GM23248 (cell line): ENCODE data around the gene RPGRIP1L. TPM values are rescaled to one million over a fixed set of nuclear protein-coding genes. Genes with fewer than 3 reads are reported as not detected.

ENCODE experiments used
- DNase-seq: peaks from one replicate; pipeline ENCODE4 v3.0.0-alpha.2; 2015
- H2AFZ ChIP-seq: fragments of 200-600 bp; sonication (generic); 2 replicates; pipeline ENCODE4 v1.6.1; 2016; ENCODE audit warnings: antibody characterized with exemption
- H3F3A ChIP-seq: fragments of 200-600 bp; sonication (generic); 2 replicates; pipeline ENCODE4 v1.6.1; 2016; ENCODE audit warnings: mild to moderate bottlenecking, antibody characterized with exemption, mixed run types; ENCODE audit not compliant: insufficient read depth
- H3K27ac ChIP-seq: fragments of 200-600 bp; sonication (generic); 2 replicates; pipeline ENCODE4 v1.5.1; 2016; ENCODE audit warnings: mild to moderate bottlenecking
- H3K27me3 ChIP-seq: fragments of 200-600 bp; sonication (generic); replicated peaks from 2 replicates; pipeline ENCODE4 v1.6.1; 2016; ENCODE audit warnings: mild to moderate bottlenecking; ENCODE audit not compliant: insufficient read depth
- H3K36me3 ChIP-seq: fragments of 200-600 bp; sonication (generic); 2 replicates; pipeline ENCODE4 v1.6.1; 2016; ENCODE audit warnings: low read depth, mild to moderate bottlenecking
- H3K4me1 ChIP-seq: fragments of 200-600 bp; sonication (generic); 2 replicates; pipeline ENCODE4 v1.6.1; 2016; ENCODE audit warnings: mild to moderate bottlenecking; ENCODE audit not compliant: insufficient read depth
- H3K4me2 ChIP-seq: fragments of 200-600 bp; sonication (generic); one replicate; pipeline ENCODE4 v1.6.1; 2016; ENCODE audit warnings: mild to moderate bottlenecking; ENCODE audit not compliant: unreplicated experiment
- H3K4me3 ChIP-seq: fragments of 200-600 bp; sonication (generic); 2 replicates; pipeline ENCODE4 v1.5.1; 2016; ENCODE audit warnings: mild to moderate bottlenecking
- H3K79me2 ChIP-seq: fragments of 200-600 bp; sonication (generic); 2 replicates; pipeline ENCODE4 v1.6.1; 2016; ENCODE audit warnings: mild to moderate bottlenecking; ENCODE audit not compliant: insufficient read depth
- H3K9ac ChIP-seq: fragments of 200-600 bp; sonication (generic); 2 replicates; pipeline ENCODE4 v1.6.1; 2016; ENCODE audit warnings: mild to moderate bottlenecking
- H3K9me2 ChIP-seq: fragments of 200-600 bp; sonication (generic); 2 replicates; pipeline ENCODE4 v1.6.1; 2016; ENCODE audit warnings: mixed run types, mild to moderate bottlenecking, moderate library complexity; ENCODE audit not compliant: insufficient read depth
- H3K9me3 ChIP-seq: fragments of 200-600 bp; sonication (generic); one replicate; pipeline ENCODE4 v1.6.1; 2017; ENCODE audit warnings: low read depth
- H4K20me1 ChIP-seq: fragments of 200-600 bp; sonication (generic); 2 replicates; pipeline ENCODE4 v1.6.0; 2016; ENCODE audit not compliant: insufficient read depth
- EZH2 ChIP-seq: fragments of 200-600 bp; sonication (generic); IDR thresholded peaks from 2 replicates; pipeline ENCODE4 v1.6.1; 2018; ENCODE audit warnings: antibody characterized with exemption, mild to moderate bottlenecking; ENCODE audit not compliant: insufficient read depth, poor library complexity, severe bottlenecking
- EZH2phosphoT487 ChIP-seq: fragments of 200-600 bp; sonication (generic); IDR thresholded peaks from 2 replicates; pipeline ENCODE4 v1.6.1; 2018; ENCODE audit warnings: antibody characterized with exemption, moderate library complexity, mild to moderate bottlenecking, low read depth; ENCODE audit not compliant: insufficient read depth
- WGBS, 2 experiments: methylation state at CpG; one replicate each; pipeline ENCODE4 v1.1.6; 2015 to 2017; ENCODE audit warnings: low lambda C conversion rate in 2 of 2, low coverage in 1 of 2; ENCODE audit errors: missing lambda C conversion rate in 2 of 2; 5-methylcytosine and 5-hydroxymethylcytosine counted together
- in situ Hi-C: fragments of 300-500 bp; cut with MboI; formaldehyde crosslinking; loops from 2 replicates; pipeline ENCODE4 v1.15.0; 2020
- polyA plus RNA-seq: library from polyadenylated mRNA; unstranded; fragments of >200 nt; fragmentation: Nextera tagmentation; extraction: Ambion mirVana; gene quantifications from 2 replicates; pipeline ENCODE4 v1.2.1, GENCODE V29; 2016
- total RNA-seq: library from RNA; depleted of rRNA; stranded (reverse); fragments of >200 nt; shearing (Covaris generic); gene quantifications from 2 replicates; pipeline ENCODE4 v1.2.3, GENCODE V29; 2014; rRNA removed

RPGRIP1L gene
- 16.3 and 19.0 TPM in 2 replicates for total RNA-seq
- polyA plus RNA-seq: 16.8 and 17.6 TPM in 2 replicates

DNA sequence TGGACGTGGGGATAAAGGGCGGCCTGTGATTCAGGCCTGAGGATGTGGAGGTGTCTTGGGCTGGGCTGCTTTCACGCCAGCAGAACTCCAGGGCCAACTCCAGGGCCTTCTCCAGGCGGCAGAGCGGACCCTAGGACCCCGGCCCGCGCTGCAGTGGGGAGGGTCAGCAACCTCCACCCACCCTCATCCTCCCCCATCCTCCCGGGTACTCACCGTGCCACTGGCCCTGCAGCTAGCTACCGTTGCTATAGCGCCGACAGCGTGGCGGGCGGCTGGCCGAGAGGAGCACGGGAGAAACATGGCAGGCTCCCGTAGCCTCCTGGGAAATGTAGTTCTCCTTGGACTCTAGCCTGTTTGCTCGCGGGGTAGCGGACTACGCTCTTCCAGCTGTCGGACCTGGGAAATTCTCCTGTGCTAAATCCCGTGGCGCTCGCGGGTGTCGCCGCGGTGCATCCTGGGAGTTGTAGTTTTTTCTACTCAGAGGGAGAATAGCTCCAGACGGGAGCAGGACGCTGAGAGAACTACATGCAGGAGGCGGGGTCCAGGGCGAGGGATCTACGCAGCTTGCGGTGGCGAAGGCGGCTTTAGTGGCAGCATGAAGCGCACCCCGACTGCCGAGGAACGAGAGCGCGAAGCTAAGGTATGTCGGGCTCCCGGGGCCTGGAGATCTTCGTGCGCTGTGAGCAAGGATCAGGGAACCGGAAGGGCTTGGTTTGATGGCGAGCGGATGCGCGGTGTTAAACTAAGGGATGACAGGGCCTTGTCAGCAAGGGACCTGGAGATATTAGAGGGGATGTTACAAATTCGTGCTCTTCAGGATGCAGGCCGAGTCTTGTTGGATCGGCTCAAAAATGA, at the start of gene RPGRIP1L, which contains the start of gene FTO:
Gene RPGRIP1L (minus strand): TSS at position 270 of the 855 bp plus-strand sequence. CDS start 3,136 bp downstream, outside the sequence.
Gene FTO (plus strand): TSS at position 567 of the 855 bp plus-strand sequence.
- no peaks in the 10 kb centered on the region for H3F3A ChIP-seq
- TF ChIP-seq EZH2: no peak
- no peak for TF ChIP-seq EZH2phosphoT487
- 1% methylated on average over 53 to 57 of the region's 57 CpGs for WGBS, 2 experiments

GRCh38 chr16:53753431-53753830, 49.8 kb upstream of the RPGRIP1L start:
- H3K9me2 ChIP-seq: no peaks in the 10 kb centered on the region
- H3K9ac ChIP-seq: no peak overlapping the region
- no peak overlapping the region for H2AFZ ChIP-seq
- H3K9me3 ChIP-seq: no peaks in the 10 kb centered on the region
- no peak overlapping the region for H3K4me3 ChIP-seq
- peaks cover 41% of the 10 kb centered on the region for H3K4me1 ChIP-seq
- DNase-seq: no peak
- H3K36me3 ChIP-seq: no peaks in the 10 kb centered on the region
- peaks cover 99% of the 10 kb centered on the region for H3K79me2 ChIP-seq
- in situ Hi-C loops: no loop called here
- H4K20me1 ChIP-seq: no peaks in the 10 kb centered on the region
- no peak overlapping the region for H3K27ac ChIP-seq
- H3K4me2 ChIP-seq: no peak overlapping the region
- TF ChIP-seq EZH2: no peak
- TF ChIP-seq EZH2phosphoT487: no peak
- WGBS, 2 experiments: 33 to 40% methylated on average over 1 of the region's 1 CpG
- peaks cover 17% of the 10 kb centered on the region; the same call in 1 of the 2 replicates for H3F3A ChIP-seq
- H3K27me3 ChIP-seq: no peaks in the 10 kb centered on the region

More for the DNA sequence above, at the start of gene RPGRIP1L, which contains the start of gene FTO:
- peak within 1 kb of the TSS; percentile 87 for H2AFZ ChIP-seq
- H3K36me3 ChIP-seq: no peaks in the 10 kb centered on the region
- H3K4me2 ChIP-seq: peak within 1 kb of the TSS; percentile 92
- H3K9me3 ChIP-seq: no peaks in the 10 kb centered on the region
- no peaks in the 10 kb centered on the region for H3K9me2 ChIP-seq
- H4K20me1 ChIP-seq: peaks cover 3% of the 10 kb centered on the region; the same call in 1 of the 2 replicates
- H3K4me1 ChIP-seq: peaks cover 21% of the 10 kb centered on the region
- H3K27me3 ChIP-seq: no peaks in the 10 kb centered on the region
- peak within 1 kb of the TSS; percentile 93 for H3K4me3 ChIP-seq
- peak; percentile 100 for DNase-seq
- H3K27ac ChIP-seq: peak within 1 kb of the TSS; percentile 65
- in situ Hi-C loops: no loop called here
- peak within 1 kb of the TSS; percentile 89 for H3K9ac ChIP-seq
- peaks cover 79% of the 10 kb centered on the region for H3K79me2 ChIP-seq

GRCh38 chr16:53752560-53752959, 48.9 kb upstream of the RPGRIP1L start:
- Histone ChIP-seq H3K9ac (no peak overlapping the region), H3K9me3 (no peaks in the 10 kb centered on the region), H2AFZ (no peak overlapping the region), H3K27me3 (no peaks in the 10 kb centered on the region), H3K79me2 (peaks cover 99% of the 10 kb centered on the region), H4K20me1 (no peaks in the 10 kb centered on the region), H3K4me3 (no peak overlapping the region), H3K9me2 (no peaks in the 10 kb centered on the region), H3K27ac (no peak overlapping the region), H3K4me2 (no peak overlapping the region), H3F3A (peaks cover 23% of the 10 kb centered on the region), H3K4me1 (peaks cover 41% of the 10 kb centered on the region), H3K36me3 (no peaks in the 10 kb centered on the region)
- WGBS, 2 experiments: 76 to 100% methylated on average over 1 of the region's 1 CpG
- DNase-seq: no peak
- TF ChIP-seq EZH2phosphoT487 (no peak), EZH2 (no peak)
- in situ Hi-C loops: no loop called here

- 24 to 26% methylated on average over 4 of the region's 4 CpGs for WGBS, 2 experiments
- Histone ChIP-seq H3K4me2 (peak overlapping the region; percentile 73), H3K9me2 (no peaks in the 10 kb centered on the region), H3K9me3 (no peaks in the 10 kb centered on the region), H3K9ac (peak overlapping the region; percentile 65), H3F3A (peaks cover 45% of the 10 kb centered on the region), H3K4me3 (peak overlapping the region; percentile 26), H2AFZ (no peak overlapping the region), H3K4me1 (peaks cover 41% of the 10 kb centered on the region), H3K36me3 (no peaks in the 10 kb centered on the region), H3K79me2 (peaks cover 80% of the 10 kb centered on the region), H3K27me3 (no peaks in the 10 kb centered on the region), H4K20me1 (no peaks in the 10 kb centered on the region), H3K27ac (peak overlapping the region; percentile 92)
- in situ Hi-C loops: no loop called here
- DNase-seq: peak; percentile 84
- TF ChIP-seq EZH2phosphoT487: no peak
- no peak for TF ChIP-seq EZH2
Measured at GRCh38 chr16:53745753-53746266, 42.2 kb upstream of the RPGRIP1L start.
